Osteocyte (in vitro differentiated cells): Measurements from ENCODE around the gene UBL7. TPM values are rescaled to one million over a fixed set of nuclear protein-coding genes. Genes with fewer than 3 reads are reported as not detected.

Source experiments
- DNase-seq: peaks from one replicate; pipeline ENCODE4 v3.0.0; 2021; ENCODE audit warnings: mixed read lengths; ENCODE audit not compliant: unreplicated experiment; ENCODE audit errors: extremely low spot score
- H3K27ac Mint-ChIP-seq: one replicate; pipeline ENCODE4 v1.8.0; 2021; ENCODE audit warnings: mild to moderate bottlenecking, mixed read lengths; ENCODE audit not compliant: unreplicated experiment
- H3K27me3 Mint-ChIP-seq: one replicate; pipeline ENCODE4 v1.8.0; 2021; ENCODE audit warnings: mixed read lengths; ENCODE audit not compliant: unreplicated experiment
- H3K36me3 Mint-ChIP-seq: one replicate; pipeline ENCODE4 v1.8.0; 2021; ENCODE audit warnings: mixed read lengths; ENCODE audit not compliant: unreplicated experiment
- H3K4me1 Mint-ChIP-seq: one replicate; pipeline ENCODE4 v1.8.0; 2021; ENCODE audit warnings: mixed read lengths; ENCODE audit not compliant: unreplicated experiment
- H3K4me3 Mint-ChIP-seq: one replicate; pipeline ENCODE4 v1.8.0; 2021; ENCODE audit warnings: mild to moderate bottlenecking, moderate library complexity, mixed read lengths; ENCODE audit not compliant: unreplicated experiment
- H3K9me3 Mint-ChIP-seq: one replicate; pipeline ENCODE4 v1.8.0; 2021; ENCODE audit warnings: mixed read lengths; ENCODE audit not compliant: unreplicated experiment
- total RNA-seq: library from RNA; stranded (reverse); gene quantifications from 2 replicates; pipeline ENCODE4 v1.2.1, GENCODE V29; 2021
- TF ChIP-seq, protein P1 (sequence below): fragments of 200-600 bp; sonication (generic); IDR thresholded peaks from 2 replicates; pipeline ENCODE4 v1.5.0; 2021; ENCODE audit warnings: antibody characterized with exemption, mild to moderate bottlenecking, moderate library complexity

UBL7 gene
- total RNA-seq, 1 donor from 2014 or later, result 59.5 TPM

DNA sequence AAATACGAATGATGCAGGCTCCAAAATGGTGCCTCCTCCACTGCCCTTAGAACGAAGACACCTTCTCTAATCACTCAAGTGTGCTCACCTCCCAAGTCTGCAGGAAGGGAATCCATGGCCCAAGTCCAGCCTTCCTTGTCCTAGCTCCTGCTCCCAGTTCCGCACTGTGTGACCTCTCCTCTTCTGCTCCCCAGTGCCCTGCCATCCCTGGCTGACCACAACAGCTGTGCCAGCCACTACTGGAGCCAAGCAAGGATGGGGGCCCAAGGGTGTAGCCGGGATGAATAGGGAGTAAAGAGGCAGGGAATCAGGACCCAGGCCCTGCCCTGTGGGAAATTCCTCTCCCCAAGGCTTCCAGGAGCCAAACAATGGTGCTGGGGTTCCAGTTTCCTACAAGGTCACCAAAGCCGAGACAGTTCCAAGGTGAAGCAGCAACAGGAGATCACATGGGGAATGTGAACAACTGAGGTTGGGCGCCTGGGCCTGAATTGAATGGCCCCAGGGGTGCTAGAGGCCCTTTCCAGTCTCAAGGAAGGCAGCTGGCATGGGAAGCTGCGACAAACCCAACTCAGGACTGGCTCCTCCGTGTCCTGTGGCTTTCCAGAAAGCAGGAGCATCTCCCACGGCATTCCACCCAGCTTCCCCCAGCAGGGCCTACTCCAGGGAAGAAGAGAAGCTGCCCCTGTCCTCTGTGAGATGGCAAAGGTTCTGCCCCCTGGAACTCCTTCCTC is 47.4 kb downstream of the UBL7 start:
- Mint-ChIP-seq H3K4me1 (peaks cover under 1% of the 10 kb centered on the region), H3K36me3 (no peaks in the 10 kb centered on the region), H3K9me3 (no peaks in the 10 kb centered on the region), H3K27me3 (no peaks in the 10 kb centered on the region), H3K27ac (no peak overlapping the region), H3K4me3 (no peak overlapping the region)
- DNase-seq, result no peak
- TF ChIP-seq, protein P1, sequence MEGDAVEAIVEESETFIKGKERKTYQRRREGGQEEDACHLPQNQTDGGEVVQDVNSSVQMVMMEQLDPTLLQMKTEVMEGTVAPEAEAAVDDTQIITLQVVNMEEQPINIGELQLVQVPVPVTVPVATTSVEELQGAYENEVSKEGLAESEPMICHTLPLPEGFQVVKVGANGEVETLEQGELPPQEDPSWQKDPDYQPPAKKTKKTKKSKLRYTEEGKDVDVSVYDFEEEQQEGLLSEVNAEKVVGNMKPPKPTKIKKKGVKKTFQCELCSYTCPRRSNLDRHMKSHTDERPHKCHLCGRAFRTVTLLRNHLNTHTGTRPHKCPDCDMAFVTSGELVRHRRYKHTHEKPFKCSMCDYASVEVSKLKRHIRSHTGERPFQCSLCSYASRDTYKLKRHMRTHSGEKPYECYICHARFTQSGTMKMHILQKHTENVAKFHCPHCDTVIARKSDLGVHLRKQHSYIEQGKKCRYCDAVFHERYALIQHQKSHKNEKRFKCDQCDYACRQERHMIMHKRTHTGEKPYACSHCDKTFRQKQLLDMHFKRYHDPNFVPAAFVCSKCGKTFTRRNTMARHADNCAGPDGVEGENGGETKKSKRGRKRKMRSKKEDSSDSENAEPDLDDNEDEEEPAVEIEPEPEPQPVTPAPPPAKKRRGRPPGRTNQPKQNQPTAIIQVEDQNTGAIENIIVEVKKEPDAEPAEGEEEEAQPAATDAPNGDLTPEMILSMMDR, result no peak

DNA sequence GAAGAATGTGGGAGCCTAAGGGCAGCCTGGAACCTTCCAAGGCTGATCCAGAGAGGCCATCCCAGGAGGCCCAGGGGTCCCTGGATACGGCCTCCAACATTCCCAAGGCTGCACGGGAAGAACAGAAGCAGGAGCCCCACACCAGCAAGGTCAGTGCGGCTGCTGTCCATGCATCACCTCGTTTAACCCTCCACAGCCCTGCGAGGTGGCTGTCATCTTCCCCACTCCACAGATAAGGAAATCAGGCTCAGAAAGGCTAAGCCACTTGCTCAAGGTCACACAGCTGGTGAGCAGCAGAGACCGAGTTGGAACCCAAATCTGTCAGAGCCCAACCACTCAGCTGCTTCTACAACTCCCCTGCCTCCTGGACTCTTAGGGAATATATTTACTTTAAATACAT is 48.8 kb downstream of the UBL7 start:
- no peaks in the 10 kb centered on the region for H3K27me3 Mint-ChIP-seq
- H3K4me3 Mint-ChIP-seq, result no peak overlapping the region
- no peak for DNase-seq
- H3K36me3 Mint-ChIP-seq, result no peaks in the 10 kb centered on the region
- peaks cover 11% of the 10 kb centered on the region for H3K4me1 Mint-ChIP-seq
- TF ChIP-seq, protein P1, result no peak
- H3K9me3 Mint-ChIP-seq, result no peaks in the 10 kb centered on the region
- H3K27ac Mint-ChIP-seq, result no peak overlapping the region

DNA sequence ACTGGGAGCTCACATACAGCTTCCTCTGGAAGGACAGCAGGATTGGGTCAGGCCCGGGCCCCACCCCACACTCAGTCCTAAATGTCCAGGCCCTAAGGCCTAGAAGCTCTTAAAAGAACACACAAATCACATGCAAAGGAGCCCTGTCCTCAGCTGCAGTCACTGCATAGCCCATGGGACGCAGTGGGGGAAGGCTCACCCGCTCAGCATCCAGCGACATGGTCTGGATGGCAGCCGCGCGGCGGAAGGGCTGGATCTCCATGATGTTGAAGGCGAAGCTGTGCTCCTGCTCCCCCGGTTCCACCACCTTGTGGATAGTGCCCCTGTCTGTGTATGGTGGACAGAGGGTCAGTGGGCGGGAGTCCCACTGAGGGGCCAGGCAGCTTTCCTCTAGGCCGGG is 49.3 kb downstream of the UBL7 start:
- H3K36me3 Mint-ChIP-seq, result no peaks in the 10 kb centered on the region
- no peaks in the 10 kb centered on the region for H3K9me3 Mint-ChIP-seq
- TF ChIP-seq, protein P1, result no peak
- H3K4me3 Mint-ChIP-seq, result no peak overlapping the region
- no peaks in the 10 kb centered on the region for H3K27me3 Mint-ChIP-seq
- DNase-seq, result no peak
- H3K4me1 Mint-ChIP-seq, result peaks cover 16% of the 10 kb centered on the region
- H3K27ac Mint-ChIP-seq, result no peak overlapping the region

DNA sequence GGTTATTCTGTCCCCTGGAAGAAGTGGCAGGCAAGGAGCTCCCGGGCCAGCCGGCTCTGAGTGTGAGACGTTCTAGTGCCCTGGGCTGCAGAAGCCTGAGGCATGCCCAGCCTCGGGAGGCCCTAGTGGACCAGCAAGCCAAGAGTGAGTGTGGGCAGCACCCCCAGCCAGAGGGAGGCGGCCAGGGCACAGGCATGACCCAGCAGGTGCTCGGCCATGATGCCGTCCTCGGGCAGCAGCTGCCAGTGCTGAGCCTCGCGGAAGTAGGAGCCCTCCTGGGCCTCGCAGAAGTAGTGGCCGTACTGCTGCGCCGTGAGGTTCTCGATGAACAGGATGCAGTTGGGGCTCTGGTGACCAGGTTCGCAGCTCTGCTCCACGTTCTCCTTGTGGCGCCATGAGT is 50.5 kb downstream of the UBL7 start:
- no peak for DNase-seq
- Mint-ChIP-seq H3K4me1 (peaks cover 22% of the 10 kb centered on the region), H3K9me3 (no peaks in the 10 kb centered on the region), H3K27me3 (no peaks in the 10 kb centered on the region), H3K4me3 (no peak overlapping the region), H3K27ac (no peak overlapping the region), H3K36me3 (no peaks in the 10 kb centered on the region)
- TF ChIP-seq, protein P1, result no peak

DNA sequence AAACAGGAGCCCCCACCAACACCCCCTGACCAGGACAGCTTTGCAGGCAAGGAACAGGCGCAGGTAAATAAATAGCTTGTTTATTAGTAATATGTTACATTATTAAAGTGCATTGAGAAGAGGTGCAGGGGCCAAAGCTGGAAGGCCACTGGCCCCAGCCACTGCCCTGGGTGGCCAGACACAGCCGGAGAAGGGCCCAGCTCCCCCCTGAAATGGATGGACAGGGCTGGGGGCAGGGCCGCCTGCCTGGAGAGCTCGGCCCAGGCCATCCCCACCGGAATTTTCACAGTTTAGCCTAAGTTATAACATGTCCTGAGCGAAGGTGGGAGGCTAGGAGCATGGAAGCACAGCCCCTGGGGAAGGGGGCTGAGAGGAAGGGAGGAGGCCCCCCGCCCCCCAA is 51.7 kb downstream of the UBL7 start:
- Mint-ChIP-seq H3K4me3 (no peak overlapping the region), H3K27me3 (no peaks in the 10 kb centered on the region), H3K4me1 (peaks cover 22% of the 10 kb centered on the region), H3K27ac (no peak overlapping the region), H3K9me3 (no peaks in the 10 kb centered on the region), H3K36me3 (no peaks in the 10 kb centered on the region)
- DNase-seq, result no peak
- TF ChIP-seq, protein P1, result no peak
